ENCODE data around the gene CPPED1.

DNA sequence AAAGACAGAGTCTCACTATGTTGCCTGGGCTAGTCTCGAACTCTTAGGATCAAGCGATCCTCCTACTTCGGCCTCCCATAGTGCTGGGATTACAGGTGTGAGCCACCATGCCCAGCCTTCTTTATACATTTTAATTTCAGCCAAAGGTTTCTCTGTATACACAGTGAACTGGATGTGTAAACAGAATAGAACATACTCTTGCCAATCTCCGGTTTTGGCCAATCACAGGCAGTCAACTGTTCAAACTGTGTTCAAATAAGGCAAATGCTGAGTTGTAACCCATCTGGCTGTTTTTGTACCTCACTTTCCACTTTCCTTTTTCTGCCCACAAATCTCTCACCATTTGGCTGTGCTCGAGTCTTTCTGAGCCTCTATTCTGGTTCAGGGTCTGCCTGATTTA, 108.2 kb downstream of the CPPED1 start:
- TF ChIP-seq, protein P1, sequence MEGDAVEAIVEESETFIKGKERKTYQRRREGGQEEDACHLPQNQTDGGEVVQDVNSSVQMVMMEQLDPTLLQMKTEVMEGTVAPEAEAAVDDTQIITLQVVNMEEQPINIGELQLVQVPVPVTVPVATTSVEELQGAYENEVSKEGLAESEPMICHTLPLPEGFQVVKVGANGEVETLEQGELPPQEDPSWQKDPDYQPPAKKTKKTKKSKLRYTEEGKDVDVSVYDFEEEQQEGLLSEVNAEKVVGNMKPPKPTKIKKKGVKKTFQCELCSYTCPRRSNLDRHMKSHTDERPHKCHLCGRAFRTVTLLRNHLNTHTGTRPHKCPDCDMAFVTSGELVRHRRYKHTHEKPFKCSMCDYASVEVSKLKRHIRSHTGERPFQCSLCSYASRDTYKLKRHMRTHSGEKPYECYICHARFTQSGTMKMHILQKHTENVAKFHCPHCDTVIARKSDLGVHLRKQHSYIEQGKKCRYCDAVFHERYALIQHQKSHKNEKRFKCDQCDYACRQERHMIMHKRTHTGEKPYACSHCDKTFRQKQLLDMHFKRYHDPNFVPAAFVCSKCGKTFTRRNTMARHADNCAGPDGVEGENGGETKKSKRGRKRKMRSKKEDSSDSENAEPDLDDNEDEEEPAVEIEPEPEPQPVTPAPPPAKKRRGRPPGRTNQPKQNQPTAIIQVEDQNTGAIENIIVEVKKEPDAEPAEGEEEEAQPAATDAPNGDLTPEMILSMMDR (IDR thresholded peaks at IDR 0.05), result no peak
- TF ChIP-seq POLR2A (IDR thresholded peaks at IDR 0.05), result no peak
